22Rv1 (cell line): Measurements from ENCODE around the gene CHAC1.

Source experiments
- ZFX ChIP-seq: fragments of 450-650 bp; IDR thresholded peaks from 2 replicates; pipeline ENCODE4 v1.6.1; 2017; ENCODE audit warnings: antibody characterized with exemption, borderline replicate concordance
- TF ChIP-seq, protein P1 (sequence below): fragments of 450-650 bp; IDR thresholded peaks from 2 replicates; pipeline ENCODE4 v1.5.1; 2017; ENCODE audit warnings: mild to moderate bottlenecking

GRCh38 chr15:40995656-40996055 lies 42.4 kb downstream of the CHAC1 start:
- TF ChIP-seq, protein P1, sequence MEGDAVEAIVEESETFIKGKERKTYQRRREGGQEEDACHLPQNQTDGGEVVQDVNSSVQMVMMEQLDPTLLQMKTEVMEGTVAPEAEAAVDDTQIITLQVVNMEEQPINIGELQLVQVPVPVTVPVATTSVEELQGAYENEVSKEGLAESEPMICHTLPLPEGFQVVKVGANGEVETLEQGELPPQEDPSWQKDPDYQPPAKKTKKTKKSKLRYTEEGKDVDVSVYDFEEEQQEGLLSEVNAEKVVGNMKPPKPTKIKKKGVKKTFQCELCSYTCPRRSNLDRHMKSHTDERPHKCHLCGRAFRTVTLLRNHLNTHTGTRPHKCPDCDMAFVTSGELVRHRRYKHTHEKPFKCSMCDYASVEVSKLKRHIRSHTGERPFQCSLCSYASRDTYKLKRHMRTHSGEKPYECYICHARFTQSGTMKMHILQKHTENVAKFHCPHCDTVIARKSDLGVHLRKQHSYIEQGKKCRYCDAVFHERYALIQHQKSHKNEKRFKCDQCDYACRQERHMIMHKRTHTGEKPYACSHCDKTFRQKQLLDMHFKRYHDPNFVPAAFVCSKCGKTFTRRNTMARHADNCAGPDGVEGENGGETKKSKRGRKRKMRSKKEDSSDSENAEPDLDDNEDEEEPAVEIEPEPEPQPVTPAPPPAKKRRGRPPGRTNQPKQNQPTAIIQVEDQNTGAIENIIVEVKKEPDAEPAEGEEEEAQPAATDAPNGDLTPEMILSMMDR: no peak
- TF ChIP-seq ZFX: no peak
